ENCODE results near the gene MFAP4. TPM values are rescaled to one million over a fixed set of nuclear protein-coding genes. Genes with fewer than 3 reads are reported as not detected.

MFAP4 gene
- total and polyA plus RNA-seq, 9 of the 15 experiments (the other 6 are each of a cell fraction or from before 2014, with no cell fraction given) = 0.07 to 0.24 TPM; not detected in 7

DNA sequence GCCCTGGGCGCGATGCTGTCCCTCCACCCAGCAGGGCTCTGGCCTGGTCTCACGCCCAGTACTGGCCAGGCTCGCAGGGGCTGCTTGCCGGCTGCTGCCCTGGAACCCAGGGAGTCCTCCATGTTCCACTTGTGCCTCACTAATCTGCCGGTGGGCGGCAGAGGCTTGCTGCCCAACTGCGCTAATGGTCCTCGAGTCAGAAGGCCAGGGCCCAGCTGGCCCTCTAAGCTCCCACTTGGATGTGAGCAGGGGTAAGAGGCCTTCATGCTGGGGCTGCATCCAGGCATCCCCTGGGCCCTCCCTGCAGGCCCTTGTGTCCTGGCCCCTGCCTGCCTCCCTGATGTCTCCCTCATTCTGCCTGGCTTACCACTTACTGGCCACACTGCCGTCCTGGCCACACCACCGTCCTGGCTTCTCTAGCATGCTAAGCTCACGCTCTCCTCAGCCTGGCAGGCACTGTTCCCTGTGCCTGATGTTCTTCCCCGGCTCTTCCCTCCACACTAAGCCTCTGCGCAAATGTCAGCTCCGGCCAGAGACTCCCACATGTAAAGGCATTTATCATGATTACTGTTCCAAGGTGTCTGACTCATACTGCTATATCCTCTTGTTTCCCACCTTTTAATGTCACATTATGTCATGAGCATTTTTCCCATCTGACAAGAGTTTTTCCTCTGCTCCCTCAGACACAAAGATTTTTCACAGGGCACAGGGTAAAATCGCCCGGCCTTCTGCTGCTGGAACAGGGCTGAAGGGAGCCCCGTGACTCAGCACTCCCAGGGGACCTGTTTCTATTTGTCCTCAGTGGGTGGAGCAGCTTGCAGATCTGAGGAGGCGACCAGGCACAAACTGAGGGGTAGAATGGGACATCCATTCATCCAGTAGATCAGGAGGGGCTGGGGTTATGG, 40.4 kb downstream of the MFAP4 start (continued):
- TF ChIP-seq, protein P1, sequence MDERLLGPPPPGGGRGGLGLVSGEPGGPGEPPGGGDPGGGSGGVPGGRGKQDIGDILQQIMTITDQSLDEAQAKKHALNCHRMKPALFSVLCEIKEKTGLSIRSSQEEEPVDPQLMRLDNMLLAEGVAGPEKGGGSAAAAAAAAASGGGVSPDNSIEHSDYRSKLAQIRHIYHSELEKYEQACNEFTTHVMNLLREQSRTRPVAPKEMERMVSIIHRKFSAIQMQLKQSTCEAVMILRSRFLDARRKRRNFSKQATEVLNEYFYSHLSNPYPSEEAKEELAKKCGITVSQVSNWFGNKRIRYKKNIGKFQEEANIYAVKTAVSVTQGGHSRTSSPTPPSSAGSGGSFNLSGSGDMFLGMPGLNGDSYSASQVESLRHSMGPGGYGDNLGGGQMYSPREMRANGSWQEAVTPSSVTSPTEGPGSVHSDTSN (CRISPR knock-in tag; IDR thresholded peaks at IDR 0.05; ENCODE audit: low read depth) = no peak
- TF ChIP-seq, protein P1 (tag; conservative IDR thresholded peaks at IDR 0.05; ENCODE audit: low read depth) = peak; percentile 81
- peak; percentile 31; the same call in 1 of the 2 replicates for TF ChIP-seq L3MBTL2 (IDR thresholded peaks at IDR 0.05)
- peak; percentile 85 for TF ChIP-seq ZNF316 (IDR thresholded peaks at IDR 0.05)
- TF ChIP-seq SMARCE1 (IDR thresholded peaks at IDR 0.05) = peak; percentile 82
- peak; percentile 88 for TF ChIP-seq DPF2 (IDR thresholded peaks at IDR 0.05)
- TF ChIP-seq ATF7 (IDR thresholded peaks at IDR 0.05) = peak; percentile 32; the same call in 1 of the 2 replicates
- peak; percentile 69 to 76 for TF ChIP-seq NRF1 (conservative IDR thresholded peaks at IDR 0.05 in 1 of 2, IDR thresholded peaks at IDR 0.05 in 1 of 2)
- 0 out of 2 replicates have a peak, but pooled peaks have one; percentile 46 for TF ChIP-seq GATAD2A (IDR thresholded peaks at IDR 0.05)
- no peak for TF ChIP-seq RFX1 (IDR thresholded peaks at IDR 0.05)
- peak; percentile 78 for TF ChIP-seq ARID1B (IDR thresholded peaks at IDR 0.05)
- TF ChIP-seq POLR2G (IDR thresholded peaks at IDR 0.05; ENCODE audit: low read depth, low read length) = 0 out of 2 replicates have a peak, but pooled peaks have one; percentile 29
- TF ChIP-seq C11orf30 (IDR thresholded peaks at IDR 0.05; ENCODE audit: low read depth) = peak; percentile 87
- TF ChIP-seq HLTF (IDR thresholded peaks at IDR 0.05) = no peak
- peak; percentile 86 for TF ChIP-seq NFE2 (IDR thresholded peaks at IDR 0.05; ENCODE audit: low read depth)
- TF ChIP-seq, protein P2, sequence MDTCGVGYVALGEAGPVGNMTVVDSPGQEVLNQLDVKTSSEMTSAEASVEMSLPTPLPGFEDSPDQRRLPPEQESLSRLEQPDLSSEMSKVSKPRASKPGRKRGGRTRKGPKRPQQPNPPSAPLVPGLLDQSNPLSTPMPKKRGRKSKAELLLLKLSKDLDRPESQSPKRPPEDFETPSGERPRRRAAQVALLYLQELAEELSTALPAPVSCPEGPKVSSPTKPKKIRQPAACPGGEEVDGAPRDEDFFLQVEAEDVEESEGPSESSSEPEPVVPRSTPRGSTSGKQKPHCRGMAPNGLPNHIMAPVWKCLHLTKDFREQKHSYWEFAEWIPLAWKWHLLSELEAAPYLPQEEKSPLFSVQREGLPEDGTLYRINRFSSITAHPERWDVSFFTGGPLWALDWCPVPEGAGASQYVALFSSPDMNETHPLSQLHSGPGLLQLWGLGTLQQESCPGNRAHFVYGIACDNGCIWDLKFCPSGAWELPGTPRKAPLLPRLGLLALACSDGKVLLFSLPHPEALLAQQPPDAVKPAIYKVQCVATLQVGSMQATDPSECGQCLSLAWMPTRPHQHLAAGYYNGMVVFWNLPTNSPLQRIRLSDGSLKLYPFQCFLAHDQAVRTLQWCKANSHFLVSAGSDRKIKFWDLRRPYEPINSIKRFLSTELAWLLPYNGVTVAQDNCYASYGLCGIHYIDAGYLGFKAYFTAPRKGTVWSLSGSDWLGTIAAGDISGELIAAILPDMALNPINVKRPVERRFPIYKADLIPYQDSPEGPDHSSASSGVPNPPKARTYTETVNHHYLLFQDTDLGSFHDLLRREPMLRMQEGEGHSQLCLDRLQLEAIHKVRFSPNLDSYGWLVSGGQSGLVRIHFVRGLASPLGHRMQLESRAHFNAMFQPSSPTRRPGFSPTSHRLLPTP (IDR thresholded peaks at IDR 0.05; ENCODE audit: borderline replicate concordance, extremely low read depth, insufficient read length) = no peak
- peak; percentile 51; the same call in 1 of the 2 replicates for TF ChIP-seq MAFK (IDR thresholded peaks at IDR 0.05; ENCODE audit: low read length)
- TF ChIP-seq LEF1 (IDR thresholded peaks at IDR 0.05) = peak; percentile 53; the same call in 1 of the 2 replicates
- TF ChIP-seq ARNT (IDR thresholded peaks at IDR 0.05) = 0 out of 4 replicates have a peak, but pooled peaks of 1 of the 2 experiments have one; percentile 30
- no peak for TF ChIP-seq NFXL1 (CRISPR knock-in tag; IDR thresholded peaks at IDR 0.05)
